ENCODE results near the gene XPNPEP1. TPM values are rescaled to one million over a fixed set of nuclear protein-coding genes. Genes with fewer than 3 reads are reported as not detected.

XPNPEP1 gene
- total RNA-seq, 1 donor from 2014 or later: 93.2 TPM

DNA sequence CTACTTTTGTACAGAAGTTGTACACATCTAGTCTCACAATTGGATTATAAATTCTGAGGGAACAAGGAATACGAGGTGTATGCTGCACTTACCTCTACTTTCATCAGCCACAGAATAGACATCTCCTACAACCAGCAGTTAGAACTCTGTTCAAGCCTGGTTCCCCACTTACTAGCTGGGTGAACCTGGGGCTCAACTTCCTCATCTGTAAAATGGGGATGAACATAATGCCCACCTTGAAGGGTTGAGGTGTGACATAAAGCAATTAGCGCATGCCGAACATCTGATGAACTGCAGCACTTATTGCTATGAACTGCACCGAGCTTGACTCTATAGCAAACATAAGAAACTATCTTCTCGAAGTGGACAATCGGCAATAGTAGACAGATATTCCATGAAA lies 25.3 kb downstream of the XPNPEP1 start:
- intact Hi-C loops (cut with micrococcal nuclease): no loop called here

DNA sequence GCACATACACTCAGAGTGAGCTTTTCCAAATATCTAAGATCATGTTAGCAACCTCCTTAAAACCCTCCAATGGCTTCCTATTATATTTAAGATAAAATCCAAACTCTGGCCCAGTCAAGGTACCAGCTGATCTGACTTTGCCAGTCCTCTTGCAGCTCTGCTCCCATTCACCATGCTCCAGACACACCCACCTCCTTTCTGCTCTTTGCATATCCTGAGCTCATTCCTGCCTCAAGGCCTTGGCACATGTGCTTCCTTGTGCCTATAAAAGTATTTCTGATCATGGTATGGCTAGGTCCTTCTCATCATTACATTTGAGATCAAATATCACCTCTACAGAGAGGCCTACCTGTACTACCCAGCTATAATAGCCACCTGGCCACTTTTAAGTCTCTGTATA lies 27.5 kb downstream of the XPNPEP1 start:
- intact Hi-C loops (cut with micrococcal nuclease): no loop called here

DNA sequence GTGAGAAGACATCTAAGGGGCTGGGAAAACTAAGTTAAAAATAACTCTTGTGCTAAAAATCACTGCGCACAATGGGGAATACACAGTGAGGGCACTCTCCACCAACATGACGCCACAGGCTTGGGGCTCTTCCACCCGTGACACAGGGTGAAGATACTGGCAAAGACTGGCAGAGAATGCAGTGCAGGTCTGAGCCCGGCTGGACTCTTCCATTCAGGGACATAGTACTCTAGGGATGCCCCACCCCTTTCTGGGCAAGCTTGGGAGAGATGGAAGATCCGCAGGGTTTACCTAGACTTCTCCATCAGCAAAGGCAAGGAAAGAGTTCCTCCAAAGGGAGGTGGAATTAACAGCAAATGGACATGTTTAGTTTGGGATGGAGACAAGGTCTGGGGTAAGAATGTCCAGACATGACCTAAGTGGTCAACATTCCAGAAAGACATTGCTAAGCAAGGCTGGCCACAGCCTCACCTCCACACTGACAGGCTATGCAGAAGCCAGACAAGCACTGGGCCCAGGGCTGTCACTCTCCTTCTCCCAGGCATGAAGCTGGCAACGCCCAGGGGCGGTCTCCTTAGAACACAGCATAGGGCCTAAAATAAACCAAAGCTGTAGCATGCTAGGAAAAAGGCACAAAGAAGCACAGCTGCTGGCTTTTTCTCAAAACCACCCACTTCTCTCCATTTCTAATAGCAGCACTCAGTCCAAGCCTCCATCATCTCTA lies 28.1 kb downstream of the XPNPEP1 start:
- intact Hi-C loops (cut with micrococcal nuclease): no loop called here

DNA sequence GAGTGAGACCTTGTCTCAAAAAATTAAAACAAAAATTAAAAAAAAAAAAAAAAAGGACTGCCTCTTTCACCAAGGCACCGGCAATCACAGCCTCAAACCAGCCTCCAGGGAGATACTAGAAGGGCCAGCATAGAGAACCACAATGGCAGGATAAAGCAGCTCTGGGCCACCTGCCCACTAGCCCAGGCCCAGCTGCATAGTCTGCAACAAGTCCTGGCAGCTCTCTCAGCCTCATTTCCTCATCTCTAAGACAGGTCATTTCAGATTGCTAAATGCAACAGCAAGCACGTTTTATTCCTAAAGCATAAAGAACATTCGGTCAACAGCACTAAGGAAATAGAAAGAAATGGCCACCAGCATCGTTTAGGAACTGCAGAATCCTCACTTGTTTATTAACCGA lies 28.8 kb downstream of the XPNPEP1 start:
- intact Hi-C loops (cut with micrococcal nuclease): no loop called here

DNA sequence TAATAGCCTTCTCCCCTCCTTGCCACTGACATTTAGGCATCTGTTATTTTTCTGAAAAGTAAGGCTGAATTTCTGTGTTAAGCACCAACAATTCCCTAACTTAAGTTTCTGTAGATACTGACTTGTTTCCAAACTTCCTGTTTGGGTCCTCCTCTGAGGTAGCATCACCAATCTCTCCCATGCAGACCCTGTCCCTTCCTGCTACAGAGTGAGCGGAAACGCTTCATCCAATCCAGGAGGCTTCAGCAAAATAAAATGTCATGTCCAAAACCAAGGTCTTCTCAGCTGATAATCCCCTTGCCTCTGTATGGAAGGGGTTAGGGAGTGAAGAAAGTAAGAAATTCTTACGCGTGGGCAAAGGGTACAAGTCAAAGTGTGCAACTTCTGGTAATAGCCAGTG lies 29.9 kb downstream of the XPNPEP1 start:
- intact Hi-C loops (cut with micrococcal nuclease): no loop called here

DNA sequence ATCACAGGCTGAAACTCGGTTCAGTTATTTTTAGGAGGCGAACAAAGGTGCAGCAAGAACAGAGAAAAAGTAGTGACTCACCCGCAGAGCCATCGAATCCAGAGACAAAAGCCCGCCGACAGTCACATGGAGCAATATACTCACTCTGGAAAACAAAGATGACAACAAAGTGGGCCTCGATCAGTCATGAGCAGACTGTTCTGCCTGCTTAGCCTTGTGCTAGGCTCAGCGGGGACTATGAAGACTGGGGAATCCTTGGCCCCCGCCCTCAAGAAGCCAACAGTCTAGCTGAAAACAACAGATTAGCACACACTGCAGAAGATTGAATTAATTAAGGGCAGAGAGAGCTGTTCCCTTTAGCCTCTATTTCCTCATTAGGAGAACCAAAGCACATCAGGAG lies 30.4 kb downstream of the XPNPEP1 start:
- intact Hi-C loops (cut with micrococcal nuclease): no loop called here

DNA sequence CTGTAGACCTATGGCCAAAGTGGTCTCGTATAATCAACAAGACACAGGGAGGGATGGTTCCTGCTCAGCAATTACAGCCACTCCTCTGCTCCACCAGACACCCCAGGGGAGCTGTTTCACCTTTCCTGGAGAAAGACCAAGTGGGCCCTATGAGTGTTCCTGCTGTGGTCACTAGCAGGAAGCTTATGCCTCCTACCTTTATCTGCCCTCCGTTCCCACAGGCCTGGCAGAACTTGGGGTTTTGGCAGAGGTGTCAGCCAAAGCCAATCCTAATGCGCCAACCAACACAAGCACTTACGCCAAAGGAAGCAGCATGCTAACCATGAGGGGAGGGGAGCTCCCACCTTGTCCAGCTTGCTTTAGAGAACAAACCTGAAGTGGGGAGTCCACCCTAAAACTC lies 31.2 kb downstream of the XPNPEP1 start:
- intact Hi-C loops (cut with micrococcal nuclease): no loop called here

DNA sequence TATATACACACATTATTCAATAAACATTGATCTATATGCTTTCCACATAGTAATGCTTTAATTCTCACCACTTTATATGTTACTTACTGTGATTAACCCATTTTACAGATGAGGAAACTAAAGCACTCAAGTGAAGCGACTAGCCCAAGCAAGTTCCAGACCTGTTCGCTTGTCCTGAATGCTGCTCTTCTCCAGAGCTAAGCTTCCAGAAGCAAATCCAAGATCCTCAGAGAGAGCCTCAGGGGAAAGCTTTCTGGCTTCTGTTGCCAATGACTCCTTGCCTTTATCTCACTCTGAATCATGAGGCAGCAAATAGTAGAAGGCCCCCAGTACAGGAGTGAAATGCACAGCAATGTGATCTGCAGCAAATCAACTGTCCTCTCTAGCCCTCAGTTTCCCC lies 32.2 kb downstream of the XPNPEP1 start:
- intact Hi-C loops (cut with micrococcal nuclease): no loop called here

DNA sequence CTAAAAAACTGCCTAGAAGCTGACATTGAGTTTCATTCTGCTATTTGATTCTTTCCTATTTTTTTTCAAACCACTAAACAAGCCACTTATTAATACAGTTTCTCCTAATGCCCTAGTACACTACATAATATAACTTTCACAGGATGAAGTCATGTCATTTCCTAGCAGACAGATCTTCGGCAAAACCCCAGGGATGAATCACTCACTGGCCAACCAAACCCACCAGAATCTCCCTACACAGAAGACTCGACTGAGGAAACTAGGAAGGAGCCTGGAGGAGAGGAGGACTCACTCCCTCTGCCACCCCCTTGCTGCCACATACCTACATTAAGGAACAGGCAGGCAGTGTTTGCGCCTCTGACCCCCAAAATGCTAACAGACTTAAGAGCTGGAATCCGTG lies 33.4 kb downstream of the XPNPEP1 start:
- intact Hi-C loops (cut with micrococcal nuclease): no loop called here

DNA sequence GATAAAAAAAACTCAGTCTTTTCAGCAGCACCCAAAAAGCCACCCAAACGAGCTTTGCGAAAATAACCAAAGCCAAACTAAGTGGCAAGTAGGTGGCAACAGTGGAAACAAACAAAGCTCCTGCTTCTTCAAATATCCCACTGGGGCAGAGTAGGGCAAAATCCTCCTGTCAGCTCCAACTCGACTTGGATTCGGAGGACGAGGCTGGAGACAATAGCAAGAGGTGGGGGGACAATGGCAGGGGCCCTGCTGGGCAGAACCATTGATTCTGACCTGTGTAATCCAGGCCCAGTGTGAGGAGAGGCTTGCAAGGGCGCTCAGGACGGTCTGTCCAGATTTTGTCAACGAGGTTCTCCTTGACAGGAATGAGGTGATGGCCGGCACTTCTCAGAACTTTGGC lies 35.5 kb downstream of the XPNPEP1 start:
- intact Hi-C loops (cut with micrococcal nuclease): no loop called here

DNA sequence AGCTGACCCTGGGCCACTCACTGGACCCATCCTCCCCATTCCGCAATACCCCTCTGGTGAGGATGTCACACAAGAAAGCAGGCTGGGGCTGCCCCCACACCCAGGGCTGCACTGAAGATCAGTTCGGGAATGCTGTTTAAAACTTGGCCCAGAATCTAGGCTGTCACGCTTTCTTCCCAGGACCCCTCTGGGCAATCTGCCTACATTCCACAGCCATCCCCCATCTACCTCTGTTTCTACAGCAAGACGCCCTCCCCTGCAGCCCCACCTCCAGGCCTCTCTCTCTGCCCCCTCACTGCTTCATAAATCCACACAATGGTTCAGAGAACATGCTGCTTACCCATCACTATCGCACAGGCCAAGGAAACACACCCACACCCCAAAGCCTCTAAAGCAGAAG lies 36.1 kb downstream of the XPNPEP1 start:
- intact Hi-C loops (cut with micrococcal nuclease): no loop called here

DNA sequence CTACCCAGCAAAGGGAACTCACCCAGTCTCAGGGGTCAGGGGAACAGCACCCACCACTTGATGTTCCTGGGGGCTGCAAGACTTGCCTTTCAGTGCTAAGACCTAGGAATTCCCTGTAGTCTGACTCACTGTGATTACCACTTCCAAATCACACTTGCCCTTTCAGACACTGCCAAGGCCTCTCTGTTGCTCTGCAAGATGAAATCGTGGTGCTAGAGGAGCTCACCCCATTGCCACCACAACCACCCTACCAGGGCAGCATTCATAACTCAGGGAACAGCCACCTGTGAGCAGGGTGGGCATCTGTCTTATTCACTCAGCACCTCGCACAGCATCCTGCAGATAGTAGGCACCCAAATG lies 36.5 kb downstream of the XPNPEP1 start:
- intact Hi-C loops (cut with micrococcal nuclease): no loop called here

DNA sequence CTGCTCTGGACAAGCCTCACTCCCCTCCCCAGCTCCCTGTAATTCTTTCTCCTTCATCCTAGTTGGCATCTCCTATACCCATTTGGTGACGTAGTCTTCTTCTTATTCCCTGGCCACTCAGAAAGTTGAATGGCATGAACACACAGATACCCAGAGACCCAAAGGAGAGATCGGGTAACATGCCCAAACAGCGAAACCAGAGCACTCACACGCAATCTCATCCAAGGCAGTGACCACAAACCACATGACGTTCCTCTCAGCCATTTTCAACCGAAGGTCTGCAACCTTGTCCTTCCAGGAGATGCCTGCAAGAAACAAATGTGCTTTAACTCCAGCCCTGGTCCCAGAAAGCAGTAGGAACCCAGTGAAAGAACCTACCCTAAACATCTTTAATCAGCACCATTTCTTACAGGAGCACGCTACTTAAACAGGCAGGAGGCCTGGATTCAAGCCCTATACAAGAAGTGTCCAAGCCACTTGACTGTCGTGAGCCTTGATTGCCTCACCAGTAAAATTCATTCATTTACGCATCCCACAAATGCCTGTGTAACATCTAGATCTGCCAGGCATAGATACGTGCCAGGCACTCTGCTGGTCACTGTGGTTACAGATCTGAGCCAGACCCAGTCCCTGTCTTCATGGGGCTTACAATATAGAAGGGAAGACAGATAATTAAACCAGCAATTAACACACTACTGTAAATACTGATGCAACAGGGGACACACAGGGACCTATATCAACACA lies 37.1 kb downstream of the XPNPEP1 start:
- intact Hi-C loops (cut with micrococcal nuclease): no loop called here

DNA sequence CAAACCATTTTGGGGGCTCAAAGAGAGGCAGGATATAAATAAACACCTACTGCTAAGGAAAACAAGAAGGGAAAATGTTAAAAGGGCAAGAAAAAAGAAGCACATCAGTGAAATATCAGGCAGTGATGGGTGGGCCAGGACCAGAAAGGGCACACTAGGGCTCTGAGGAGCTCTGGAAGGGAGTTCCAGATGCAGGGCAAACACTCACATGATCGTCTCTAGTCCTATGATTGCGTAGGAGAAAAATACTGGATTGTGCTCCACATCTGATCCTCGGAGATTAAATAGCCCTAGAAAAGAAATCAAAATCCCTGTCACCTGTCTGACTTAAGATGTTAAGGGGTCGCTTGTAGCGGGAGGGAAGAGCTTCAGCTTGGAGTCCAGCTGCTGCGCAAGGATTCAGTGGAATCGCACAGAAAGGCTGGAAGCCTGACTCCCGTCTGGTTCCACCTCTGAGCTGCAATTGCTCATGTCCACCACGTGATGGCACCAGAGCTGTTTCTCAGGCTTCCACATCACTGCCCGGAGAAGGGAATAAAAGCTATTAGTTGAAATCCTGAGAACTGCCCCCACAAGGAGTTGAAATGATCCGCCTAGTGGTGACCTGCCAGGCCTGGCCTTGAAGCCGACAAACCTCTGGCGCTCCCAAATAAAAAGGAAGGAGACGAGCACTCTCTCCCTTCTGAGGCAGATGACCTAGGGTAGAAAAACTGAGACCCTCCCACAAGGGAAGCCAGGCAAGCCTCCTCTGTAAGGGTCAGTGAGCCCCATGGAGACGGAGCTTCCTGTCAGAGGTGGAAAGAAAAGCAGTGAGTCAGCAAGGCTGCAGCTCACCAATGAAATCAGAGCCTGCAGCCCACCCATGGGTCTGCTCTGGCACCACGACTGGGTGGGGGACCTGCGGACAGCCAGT lies 39.2 kb downstream of the XPNPEP1 start:
- intact Hi-C loops (cut with micrococcal nuclease): loop anchor here (1.0 to 5.0 kb wide), 12 partner anchors 31 to 395 kb away; partner anchors contain the start of gene XPNPEP1

DNA sequence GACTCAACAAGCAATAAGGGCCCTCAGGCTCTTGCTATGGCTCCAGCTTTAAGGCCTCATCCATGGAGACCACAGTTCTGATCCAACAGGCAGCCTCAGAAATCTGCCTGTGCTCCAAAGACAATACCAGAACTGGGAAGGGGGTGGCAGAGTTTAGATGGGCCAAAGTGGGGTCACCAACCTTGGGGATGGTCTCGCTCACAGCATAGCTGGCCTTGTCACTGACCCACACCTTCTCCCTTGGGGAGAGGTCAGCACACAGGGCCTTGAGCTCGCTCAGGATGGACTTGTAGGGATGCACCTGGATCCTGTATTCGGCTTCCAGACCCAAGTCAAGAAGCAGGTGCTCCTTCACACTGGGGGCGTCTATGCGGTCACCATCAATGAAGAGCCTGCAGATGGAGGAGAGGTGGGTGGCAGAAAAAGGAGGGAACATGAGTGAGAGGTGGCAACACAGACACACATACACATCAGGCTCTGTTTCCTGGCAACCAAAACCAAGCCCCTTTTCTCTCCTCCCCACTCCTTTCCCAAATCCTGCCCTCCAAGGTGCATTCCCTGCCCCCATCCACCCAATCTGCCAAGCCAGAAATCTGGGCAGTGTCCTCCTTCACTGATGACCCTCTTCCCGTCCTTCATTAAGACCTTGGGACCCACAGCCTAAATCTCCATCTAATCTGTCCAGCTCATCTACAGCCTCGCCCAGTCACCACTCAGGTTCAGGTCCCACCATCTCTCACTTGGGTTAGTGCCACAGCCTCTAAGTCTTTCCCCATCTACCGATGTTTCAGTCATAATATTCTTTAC lies 40.9 kb downstream of the XPNPEP1 start:
- intact Hi-C loops (cut with micrococcal nuclease): loop anchor here (5.0 kb wide), 1 partner anchor 55 kb away; no protein-coding TSS in a partner anchor

DNA sequence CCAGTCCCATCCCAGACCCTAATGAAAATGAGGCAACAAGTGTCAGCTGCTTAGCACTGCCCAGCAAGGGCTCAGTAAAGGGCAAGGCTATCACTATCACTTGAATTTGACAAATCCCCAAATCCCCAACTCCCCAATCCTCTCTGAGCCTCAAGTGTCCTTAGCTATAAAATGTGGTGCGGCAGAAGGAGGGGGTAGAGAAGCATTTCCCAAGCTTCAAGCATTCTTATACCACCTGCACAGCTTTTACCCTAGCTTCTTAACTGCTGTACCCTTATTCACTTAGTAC lies 41.6 kb downstream of the XPNPEP1 start:
- intact Hi-C loops (cut with micrococcal nuclease): loop anchor here (5.0 kb wide), 1 partner anchor 56 kb away; no protein-coding TSS in a partner anchor

DNA sequence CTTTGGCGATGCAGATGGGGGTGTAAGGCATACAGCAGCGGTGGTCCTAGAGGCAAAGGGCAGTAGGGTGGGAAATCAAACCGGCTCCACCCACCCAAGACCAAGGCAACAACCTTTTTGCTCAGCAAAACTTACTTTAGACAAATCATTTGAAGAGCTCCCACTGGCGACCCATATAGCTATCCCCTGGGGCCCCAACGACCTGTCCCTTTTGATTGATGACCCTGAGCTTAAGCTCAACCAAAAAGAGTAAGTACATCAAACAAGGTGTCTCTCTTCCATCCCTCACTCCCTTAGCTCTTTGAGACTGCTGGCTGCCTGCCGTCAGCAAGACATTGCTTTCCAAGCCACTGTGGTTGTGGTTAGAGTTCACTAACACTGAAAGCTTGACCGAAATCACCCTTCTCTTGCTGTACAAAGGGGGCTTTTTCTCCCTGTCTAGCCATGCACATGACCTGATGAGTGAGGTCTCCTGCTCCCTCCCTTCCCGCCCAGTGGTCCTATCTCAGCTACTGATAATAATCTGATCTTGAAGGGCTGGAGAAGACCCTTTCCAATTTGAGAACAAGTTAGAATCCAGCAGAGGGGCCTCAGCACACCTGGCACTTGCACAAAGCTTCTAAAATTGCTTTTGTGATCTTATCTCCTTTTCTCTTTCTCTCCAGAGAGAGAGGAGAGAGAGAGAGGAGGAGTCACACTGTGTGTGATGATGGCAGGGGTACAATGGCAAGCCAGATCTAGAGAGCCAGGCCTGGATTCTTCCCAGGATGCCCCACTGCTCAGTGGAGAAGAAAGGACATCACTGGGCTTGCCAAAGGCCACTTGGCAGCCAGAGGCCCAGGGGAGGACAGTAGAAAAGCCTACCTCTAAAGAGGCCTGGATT lies 42.2 kb downstream of the XPNPEP1 start:
- intact Hi-C loops (cut with micrococcal nuclease): loop anchor here (5.0 kb wide), 1 partner anchor 56 kb away; no protein-coding TSS in a partner anchor

DNA sequence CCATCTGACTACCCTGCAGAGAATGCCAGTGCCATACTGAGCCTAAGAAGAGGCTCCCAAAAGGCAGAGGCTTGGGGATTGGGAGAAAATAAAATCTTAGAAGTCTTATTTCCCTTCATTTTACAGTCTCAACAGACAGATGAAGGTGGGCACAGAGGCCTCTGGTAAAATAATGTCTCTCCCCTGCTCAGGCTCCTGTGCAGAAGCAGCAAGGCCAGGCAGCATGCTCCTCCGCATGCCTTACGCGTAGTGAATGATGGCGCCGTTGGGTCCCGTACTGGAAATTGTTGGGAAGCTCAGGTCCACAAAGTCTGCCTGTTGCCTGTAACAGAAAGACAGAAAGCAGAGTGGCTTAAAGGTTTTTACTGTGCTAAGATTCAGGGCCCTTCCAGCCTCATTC lies 45.8 kb downstream of the XPNPEP1 start:
- intact Hi-C loops (cut with micrococcal nuclease): no loop called here

DNA sequence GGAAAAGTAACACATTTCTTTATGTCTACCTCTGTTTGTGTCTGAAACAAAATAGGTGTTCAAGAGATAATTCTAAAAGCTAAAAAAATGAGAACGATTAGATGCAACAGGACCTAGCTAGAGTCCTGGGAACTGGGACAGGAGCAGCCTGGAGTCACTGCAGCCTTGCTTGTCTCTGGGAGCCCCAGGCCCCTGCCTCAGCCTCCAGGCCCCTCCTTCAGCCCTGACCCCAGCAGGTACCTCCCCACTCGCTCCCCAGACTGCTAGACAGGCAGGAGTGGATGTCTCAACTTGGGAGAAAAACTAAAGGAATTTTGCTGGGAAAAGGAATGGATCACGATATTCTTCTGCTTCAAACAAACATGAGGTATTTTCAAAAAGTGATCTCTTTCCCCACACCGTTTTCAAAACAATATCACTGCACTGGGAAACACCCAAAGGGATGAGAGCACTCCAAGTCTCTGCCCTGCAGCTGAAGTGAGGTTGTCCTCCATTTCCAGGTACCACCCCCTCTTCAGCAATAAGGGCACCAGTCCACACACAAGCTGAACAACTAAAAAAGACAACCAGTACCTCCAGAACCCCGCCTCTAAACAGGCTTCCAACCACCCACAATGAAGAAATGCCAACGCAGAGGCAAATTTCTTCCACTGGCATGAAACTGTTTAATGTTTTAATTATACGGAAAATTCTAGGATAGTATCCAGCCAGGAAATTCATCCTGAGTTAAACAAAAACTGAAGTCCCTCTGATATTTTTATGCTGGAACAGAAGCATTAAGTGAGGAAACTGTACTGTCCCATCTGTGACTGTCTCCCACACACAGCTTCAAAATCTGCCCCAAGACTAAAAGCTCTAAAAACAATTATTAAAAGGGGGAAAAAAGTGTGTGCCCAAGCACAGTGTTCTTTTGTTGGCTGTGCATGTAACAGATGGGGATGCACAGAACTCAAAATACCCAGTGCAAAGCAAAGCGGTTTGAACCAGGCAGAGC lies 47.2 kb downstream of the XPNPEP1 start:
- intact Hi-C loops (cut with micrococcal nuclease): no loop called here

All from T-helper 1 cell treated with Interleukin-12 subunit alpha and Interleukin-12 subunit beta and Interleukin-4 antibody, amounts not matched to agents 30 ng/mL and 1 ng/mL, for 36 hours (primary cell).